ENCODE data around the gene HERPUD1.
"Not testable (repeated sequence)": the region's sequence is repeated elsewhere in the genome, so short reads cannot be mapped to it uniquely, and the experiment has no call there.

HERPUD1 gene

GRCh38 chr16:56931892-56932720, at the start of gene HERPUD1:
TSS of gene HERPUD1 (plus strand) at chr16:56932142. CDS start at chr16:56932245, 103 bp downstream.
- DNase-seq, result peak; percentile 97

DNA sequence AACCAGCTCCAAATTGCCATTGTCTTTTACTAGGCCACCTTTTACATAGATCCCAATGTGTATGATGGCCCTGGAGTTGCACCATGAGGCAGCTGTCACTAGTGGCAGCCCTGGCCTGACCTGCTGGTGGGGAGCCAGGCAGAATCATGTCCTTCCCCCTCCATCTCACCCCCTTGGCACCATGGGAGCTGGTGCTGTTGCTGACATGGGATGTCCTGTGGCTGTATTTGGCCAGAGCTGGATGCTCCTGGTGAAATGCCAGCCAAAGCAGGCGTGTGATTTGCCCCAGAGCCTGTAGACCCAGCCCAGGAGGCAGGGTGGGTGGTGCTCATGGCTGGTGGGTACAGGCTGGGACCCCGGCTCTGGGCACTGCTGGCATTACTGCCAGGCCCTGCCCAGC, 48.4 kb upstream of the HERPUD1 start:
- DNase-seq, result no peak

GRCh38 chr16:56884026-56884582, 47.8 kb upstream of the HERPUD1 start:
- DNase-seq, result no peak

DNA sequence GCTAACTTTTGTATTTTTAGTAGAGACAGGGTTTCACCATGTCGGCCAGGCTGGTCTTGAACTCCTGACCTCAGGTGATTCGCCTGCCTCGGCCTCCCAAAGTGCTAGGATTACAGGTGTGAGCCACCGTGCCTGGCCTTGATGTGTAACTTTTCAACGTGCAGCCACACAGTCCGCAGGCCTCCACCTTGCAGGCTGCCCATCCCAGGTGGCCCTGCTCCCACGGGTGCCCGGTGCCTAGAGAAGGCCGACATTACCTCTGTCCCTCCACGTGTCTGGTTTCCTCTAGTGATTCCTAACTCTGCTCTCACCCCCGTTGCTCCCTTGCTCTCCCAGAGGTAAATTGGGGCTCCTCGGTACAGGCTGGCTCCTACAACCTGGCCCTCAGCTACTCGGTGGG, 47.0 kb upstream of the HERPUD1 start:
- DNase-seq, result not testable (repeated sequence)

DNA sequence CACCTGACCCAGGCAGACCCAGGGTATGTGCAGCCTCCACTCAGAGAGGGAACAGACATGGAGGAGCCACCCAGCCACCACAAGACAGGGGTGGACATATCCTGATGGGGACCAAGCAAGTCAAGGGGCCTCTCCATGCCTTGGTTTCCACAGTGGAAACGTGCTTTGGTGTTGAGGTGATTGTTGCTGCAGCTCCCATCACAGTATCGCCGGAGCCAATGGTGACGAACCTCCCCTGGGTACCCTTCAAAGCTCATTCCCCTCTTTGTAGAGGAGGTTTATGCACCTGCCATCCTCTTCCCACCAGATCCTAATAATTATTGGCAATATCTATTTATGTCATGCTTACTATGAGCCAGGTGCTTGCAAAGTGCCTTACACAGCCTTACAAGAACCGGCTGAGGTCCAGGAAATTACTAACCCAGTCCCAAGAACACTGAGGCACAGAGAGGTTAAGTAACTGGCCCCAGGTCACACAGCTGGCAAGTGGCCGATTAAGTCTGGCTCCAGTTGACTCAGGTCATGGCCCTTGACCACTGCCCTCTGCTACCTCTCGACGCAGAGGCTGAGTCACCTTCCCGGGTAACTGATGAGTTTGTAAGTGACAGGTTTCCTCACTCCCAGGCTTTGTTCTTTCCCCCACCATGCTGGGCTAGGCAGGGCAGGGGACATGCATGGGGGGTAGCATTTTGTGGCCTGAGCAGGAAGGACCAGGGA, 46.3 kb upstream of the HERPUD1 start:
- no peak for DNase-seq

GRCh38 chr16:56886296-56886695, 45.6 kb upstream of the HERPUD1 start:
- no peak for DNase-seq

- no peak for DNase-seq
These were observed 45.1 kb upstream of the HERPUD1 start for GRCh38 chr16:56886826-56887225.

- DNase-seq, result no peak
These were observed 43.1 kb upstream of the HERPUD1 start for GRCh38 chr16:56888806-56889205.

GRCh38 chr16:56889206-56889605, 42.7 kb upstream of the HERPUD1 start:
- no peak for DNase-seq

DNA sequence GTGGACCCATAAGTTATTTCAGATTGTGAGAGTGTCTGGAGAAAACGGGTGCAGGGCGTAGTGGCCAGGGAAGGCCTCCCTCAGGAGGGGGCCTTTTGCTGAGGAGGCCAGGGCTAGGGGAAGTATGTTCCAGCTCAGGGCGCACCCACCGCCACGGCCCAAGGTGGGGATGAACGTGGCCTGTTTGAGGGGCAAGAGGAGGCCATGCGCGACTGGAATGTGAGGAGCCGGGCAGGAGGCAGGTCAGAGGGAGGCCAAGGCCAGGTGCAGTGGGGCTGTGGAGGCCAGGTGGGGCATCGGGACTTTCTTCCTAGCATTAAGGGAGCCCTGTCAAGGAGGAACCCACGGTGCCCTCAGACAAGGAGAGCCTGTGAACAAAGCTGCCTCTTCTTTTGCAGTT, 40.3 kb upstream of the HERPUD1 start:
- DNase-seq, result no peak

- no peak for DNase-seq
These were observed 39.2 kb upstream of the HERPUD1 start for GRCh38 chr16:56892705-56893104.

DNA sequence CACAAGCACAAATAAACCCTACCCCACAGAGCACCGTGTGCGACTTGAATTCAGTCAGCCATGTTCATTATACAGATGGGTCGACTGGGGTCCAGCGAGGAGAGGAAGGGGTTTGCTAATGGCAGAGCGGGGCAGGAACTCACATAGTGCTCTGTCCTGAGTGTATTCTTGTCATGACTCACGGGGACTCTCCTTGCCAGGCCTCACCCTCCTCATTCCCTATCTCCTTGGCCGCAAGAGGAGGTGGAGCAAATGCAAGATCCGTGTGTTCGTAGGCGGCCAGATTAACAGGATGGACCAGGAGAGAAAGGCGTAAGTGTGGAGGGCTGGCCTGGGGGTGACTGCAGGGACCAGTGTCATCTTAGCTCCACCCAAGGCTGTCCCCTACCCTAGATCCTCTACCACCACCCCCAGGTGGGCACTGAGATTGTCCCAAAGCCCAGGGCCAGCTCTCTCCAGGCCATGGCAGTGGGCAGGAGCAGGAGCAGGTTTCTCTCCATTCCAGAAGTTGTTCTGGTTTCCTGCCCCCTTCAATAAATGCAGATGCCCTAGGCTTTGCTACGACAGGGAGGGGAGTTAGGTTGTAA, 37.5 kb upstream of the HERPUD1 start:
- no peak for DNase-seq

- DNase-seq, result no peak
These were observed 36.1 kb upstream of the HERPUD1 start for GRCh38 chr16:56895813-56896212.

- DNase-seq, result no peak
These were observed 35.7 kb upstream of the HERPUD1 start for GRCh38 chr16:56896244-56896643.

DNA sequence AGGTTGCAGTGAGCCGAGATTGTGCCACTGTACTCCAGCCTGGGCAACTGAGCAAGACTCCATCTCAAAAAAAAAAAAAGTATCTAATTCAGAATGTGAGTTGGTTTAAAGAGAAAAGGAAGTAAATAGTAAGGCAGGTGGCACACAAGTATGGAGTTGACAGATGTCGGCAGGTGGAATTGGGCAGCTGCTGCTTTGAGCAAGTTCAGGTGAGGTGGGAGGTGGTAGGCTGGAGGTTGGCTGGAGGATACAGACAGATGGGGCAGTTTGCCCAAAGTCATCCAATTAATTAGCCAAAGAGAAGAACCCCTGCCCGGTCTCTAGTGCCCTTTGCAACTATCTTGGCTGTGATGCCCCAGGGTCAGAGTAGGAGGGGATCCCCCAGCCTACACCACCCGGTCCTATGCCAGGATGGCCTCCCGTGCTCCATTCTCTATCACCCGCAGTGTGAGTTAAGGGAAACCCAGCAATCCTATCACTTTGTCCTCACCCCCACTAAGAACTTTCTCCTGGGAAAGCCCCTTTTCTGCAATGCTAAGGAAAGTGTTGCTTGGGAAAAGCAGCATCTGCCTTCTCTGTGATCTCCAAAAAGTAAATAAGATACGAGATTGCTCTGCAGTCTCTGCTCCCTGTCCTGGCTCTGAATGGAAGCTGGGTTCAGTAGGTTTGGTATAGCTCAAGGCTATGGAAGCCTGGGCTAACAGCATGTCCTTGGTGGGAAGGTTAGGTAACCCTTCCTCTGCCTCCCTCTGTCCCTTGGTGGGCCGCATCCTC, 34.7 kb upstream of the HERPUD1 start:
- DNase-seq, result peak; percentile 85

DNA sequence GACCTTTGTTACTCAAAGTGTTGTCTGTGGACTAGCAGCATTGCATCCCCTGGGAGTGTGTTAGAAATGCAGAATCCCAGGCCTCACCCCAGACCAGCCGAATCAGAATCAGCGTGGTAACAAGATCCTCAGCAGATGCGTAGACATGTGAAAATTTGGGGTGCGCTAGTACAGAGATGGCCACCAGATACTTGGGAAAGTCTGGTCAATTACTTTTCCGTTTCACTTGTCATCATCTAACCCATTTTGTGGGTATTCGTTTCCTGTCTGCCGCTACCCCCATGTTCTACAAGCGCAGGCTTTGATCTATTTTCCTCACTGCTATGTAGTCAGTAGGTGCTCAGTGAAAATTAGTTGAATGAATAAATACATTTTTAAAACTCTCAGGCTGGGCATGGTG, 33.1 kb upstream of the HERPUD1 start:
- DNase-seq, result no peak

GRCh38 chr16:56903866-56904265, 28.1 kb upstream of the HERPUD1 start:
- DNase-seq, result no peak

DNA sequence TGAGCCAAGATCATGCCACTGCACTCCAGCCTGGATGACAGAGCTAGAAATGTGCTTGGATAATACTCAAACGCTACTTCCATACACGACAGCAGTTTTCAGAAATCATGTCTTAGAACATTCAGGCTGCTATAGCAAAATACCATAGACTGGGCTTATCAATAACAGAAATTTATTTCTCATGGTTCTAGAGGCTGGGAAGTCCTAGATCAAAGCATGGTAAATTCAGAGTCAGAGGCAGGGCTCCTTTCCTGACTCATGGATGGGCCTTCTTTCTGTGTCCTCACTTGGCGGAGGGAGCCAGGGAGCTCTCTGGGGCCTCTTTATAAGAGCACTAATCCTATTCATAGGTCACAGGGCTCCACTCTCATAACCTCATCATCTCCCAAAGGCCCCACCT, 24.5 kb upstream of the HERPUD1 start:
- no peak for DNase-seq

- DNase-seq, result no peak
These were observed 22.4 kb upstream of the HERPUD1 start for GRCh38 chr16:56909527-56909979.

DNA sequence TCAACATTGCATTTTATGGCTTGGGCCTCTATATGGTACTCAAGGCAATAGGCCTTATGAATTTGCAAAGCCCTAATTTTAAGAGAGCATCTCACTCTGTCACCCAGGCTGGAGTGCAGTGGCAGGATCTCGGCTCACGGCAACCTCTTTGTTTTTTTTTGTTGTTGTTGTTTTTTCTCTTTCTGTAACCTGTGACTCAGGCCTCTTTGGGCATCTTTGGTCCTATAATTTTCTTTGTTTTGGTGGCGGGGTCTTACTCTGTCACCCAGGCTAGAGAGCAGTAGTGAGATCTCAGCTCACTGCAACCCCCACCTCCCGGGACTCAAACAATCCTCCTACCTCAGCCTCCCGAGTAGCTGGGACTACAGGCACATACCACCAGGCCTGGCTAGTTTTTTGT, 21.8 kb upstream of the HERPUD1 start:
- no peak for DNase-seq

DNA sequence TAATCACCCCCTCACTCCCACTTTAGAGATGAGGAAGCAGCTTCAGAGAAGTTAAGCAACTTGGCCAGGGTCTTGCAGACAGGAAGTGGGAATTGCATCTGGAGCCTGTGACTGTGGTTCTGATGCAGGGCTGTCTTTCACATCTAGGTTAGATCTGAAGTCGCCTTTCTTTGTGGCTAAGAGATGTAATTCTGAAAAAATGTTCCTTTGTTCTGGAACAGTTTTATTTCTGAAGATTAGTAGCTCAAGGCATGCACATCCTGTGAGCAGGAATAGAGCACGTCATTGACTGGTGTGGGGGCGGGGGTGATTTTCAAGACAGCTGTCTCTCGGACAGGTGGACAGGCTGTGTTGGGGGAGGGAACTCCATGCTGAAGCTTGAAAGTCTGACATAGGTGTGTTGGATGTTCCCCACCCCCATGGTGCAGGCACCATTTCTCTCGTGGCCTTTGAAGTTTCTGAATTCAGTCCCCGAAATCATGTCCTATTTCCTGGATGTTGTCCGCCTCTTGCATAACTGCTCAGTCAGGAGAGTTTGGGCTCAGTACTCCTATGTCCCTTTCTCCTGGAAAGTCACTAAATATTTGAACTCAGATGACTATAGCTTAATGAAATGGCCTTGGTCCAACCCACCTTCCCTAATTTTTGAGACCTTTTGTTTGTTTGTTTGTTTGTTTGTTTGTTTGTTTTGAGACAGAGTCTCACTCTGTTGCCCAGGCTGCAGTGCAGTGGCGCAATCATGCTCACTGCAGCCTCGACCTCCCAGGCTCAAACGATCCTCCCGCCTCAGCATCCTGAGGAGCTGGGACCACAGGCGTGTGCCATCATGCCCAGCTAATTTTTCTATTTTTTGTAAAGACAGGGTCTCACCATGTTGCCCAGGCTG, 21.0 kb upstream of the HERPUD1 start:
- peak; percentile 3 for DNase-seq

Measured in NCI-H2171 treated with DMSO at 0.1 percent for 48 hours (cell line).